ENCODE measurements around the gene ANKRD44. TPM values are rescaled to one million over a fixed set of nuclear protein-coding genes. Genes with fewer than 3 reads are reported as not detected.

The ANKRD44 gene
- polyA plus RNA-seq, 1 experiment: 14.7 TPM

- H3K27me3 ChIP-seq (ENCODE audit: control insufficient read depth, insufficient read depth, low read length): no peaks in the 10 kb centered on the region
- no peak overlapping the region for H3K27ac ChIP-seq (ENCODE audit: low read depth, low read length)
- H3K9me3 ChIP-seq (ENCODE audit: control insufficient read depth, insufficient read depth, low read length): no peaks in the 10 kb centered on the region
- no peak for DNase-seq (ENCODE audit: low read depth, low spot score)
- H3K4me3 ChIP-seq (ENCODE audit: low read depth, low read length): no peak overlapping the region
- ChIA-PET CTCF (interaction anchor here (2.5 kb wide), 1 partner anchor 50 kb away, joined by 9 read pairs; no protein-coding TSS in a partner anchor), POLR2A (no interaction called here)
- no peak for TF ChIP-seq CTCF (IDR thresholded peaks at IDR 0.05; ENCODE audit: low read depth, low read length)
These were observed 146.9 kb downstream of the ANKRD44 start for GRCh38 chr2:197163712-197164140.

- POLR2A ChIA-PET: no interaction called here
- H3K4me3 ChIP-seq (ENCODE audit: low read depth, low read length): no peak overlapping the region
- no peak for TF ChIP-seq CTCF (IDR thresholded peaks at IDR 0.05; ENCODE audit: low read depth, low read length)
- CTCF ChIA-PET: interaction anchor here (1.3 to 2.5 kb wide), 2 partner anchors 9 to 48 kb away, joined by 3 to 9 read pairs; no protein-coding TSS in a partner anchor
- DNase-seq (ENCODE audit: low read depth, low spot score): no peak
- no peaks in the 10 kb centered on the region for H3K27me3 ChIP-seq (ENCODE audit: control insufficient read depth, insufficient read depth, low read length)
- H3K9me3 ChIP-seq (ENCODE audit: control insufficient read depth, insufficient read depth, low read length): no peaks in the 10 kb centered on the region
- H3K27ac ChIP-seq (ENCODE audit: low read depth, low read length): no peak overlapping the region
These were observed 148.8 kb downstream of the ANKRD44 start for GRCh38 chr2:197161774-197162173.

- Histone ChIP-seq H3K9me3 (ENCODE audit: control insufficient read depth, insufficient read depth, low read length) (no peaks in the 10 kb centered on the region), H3K27ac (ENCODE audit: low read depth, low read length) (no peak overlapping the region), H3K4me3 (ENCODE audit: low read depth, low read length) (no peak overlapping the region), H3K27me3 (ENCODE audit: control insufficient read depth, insufficient read depth, low read length) (no peaks in the 10 kb centered on the region)
- no peak for TF ChIP-seq CTCF (IDR thresholded peaks at IDR 0.05; ENCODE audit: low read depth, low read length)
- POLR2A ChIA-PET: no interaction called here
- CTCF ChIA-PET: interaction anchor here (0.7 to 2.0 kb wide), 5 partner anchors 8 to 46 kb away, joined by 3 to 14 read pairs (median 7); no protein-coding TSS in a partner anchor
- no peak for DNase-seq (ENCODE audit: low read depth, low spot score)
These were observed 150.8 kb downstream of the ANKRD44 start for GRCh38 chr2:197159661-197160211.

DNA sequence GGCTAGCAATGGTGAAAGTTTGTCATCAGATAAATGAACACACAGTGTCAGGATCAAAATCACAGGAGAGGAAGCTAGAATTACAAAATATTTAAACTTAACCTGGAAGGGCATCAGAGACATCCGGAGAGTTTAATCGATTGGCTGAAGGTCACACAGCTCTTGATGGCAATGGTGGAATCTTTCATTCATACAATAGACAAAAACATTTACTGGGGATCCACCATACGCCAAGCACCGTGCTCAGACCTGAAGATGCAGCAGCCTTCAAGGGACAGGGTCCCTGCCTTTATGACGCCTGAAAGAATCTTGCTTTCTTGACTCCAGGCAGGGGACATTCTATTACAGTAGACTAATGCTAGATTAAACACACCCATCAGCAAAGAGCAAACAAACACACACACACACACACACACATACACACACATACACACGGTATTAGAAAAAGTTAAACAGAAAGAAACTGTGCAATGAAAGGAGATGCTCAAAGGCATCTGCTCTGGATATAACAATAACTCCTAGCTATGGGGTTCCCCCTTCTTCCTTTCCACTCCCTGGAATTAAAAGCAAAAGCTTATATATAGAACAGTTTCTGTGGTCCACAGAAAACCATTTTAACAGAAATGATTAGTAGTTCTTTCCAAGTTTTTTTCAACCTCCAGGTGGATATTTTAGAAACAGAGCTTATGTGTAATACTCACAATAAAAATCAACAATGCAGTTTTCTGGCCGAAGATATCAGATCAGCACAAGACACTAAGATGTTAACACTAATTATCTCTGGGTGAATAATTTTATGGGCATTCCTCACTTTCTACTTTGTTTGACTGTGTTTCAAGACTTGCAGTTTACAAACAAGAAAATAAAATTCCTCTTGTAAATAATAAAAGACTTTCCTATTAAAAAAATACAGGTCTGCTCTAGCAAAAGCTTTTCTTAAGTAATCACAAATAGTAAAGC is 151.7 kb downstream of the ANKRD44 start:
- H3K27ac ChIP-seq (ENCODE audit: low read depth, low read length): no peak overlapping the region
- H3K27me3 ChIP-seq (ENCODE audit: control insufficient read depth, insufficient read depth, low read length): no peaks in the 10 kb centered on the region
- H3K9me3 ChIP-seq (ENCODE audit: control insufficient read depth, insufficient read depth, low read length): no peaks in the 10 kb centered on the region
- no peak overlapping the region for H3K4me3 ChIP-seq (ENCODE audit: low read depth, low read length)
- POLR2A ChIA-PET: no interaction called here
- DNase-seq (ENCODE audit: low read depth, low spot score): no peak
- CTCF ChIA-PET: interaction anchor here (0.8 to 2.0 kb wide), 6 partner anchors 9 to 215 kb away, joined by 3 to 14 read pairs (median 6); no protein-coding TSS in a partner anchor
- TF ChIP-seq CTCF (IDR thresholded peaks at IDR 0.05; ENCODE audit: low read depth, low read length): no peak

Measured in AG04450 (cell line).